Spinal cord (tissue), 10 donors: ENCODE measurements around the gene AFF3. TPM values are rescaled to one million over a fixed set of nuclear protein-coding genes. Genes with fewer than 3 reads are reported as not detected.

ENCODE experiments used
- DNase-seq, 6 donors: peaks; one replicate each; pipeline versions ENCODE4 v3.0.0 to v3.0.0-alpha.2; 2013 to 2015; ENCODE audit warnings: low spot score in 6 of 6, low read depth in 4 of 6
- H3K27ac ChIP-seq: one replicate; pipeline ENCODE4 v1.5.1; 2013; ENCODE audit warnings: low read depth, low read length, control low read depth
- H3K27me3 ChIP-seq: one replicate; pipeline ENCODE4 v1.6.1; 2013; ENCODE audit warnings: low read length; ENCODE audit not compliant: control insufficient read depth, insufficient read depth
- H3K36me3 ChIP-seq: one replicate; pipeline ENCODE4 v1.6.1; 2013; ENCODE audit warnings: low read length; ENCODE audit not compliant: control insufficient read depth, insufficient read depth
- H3K4me1 ChIP-seq: one replicate; pipeline ENCODE4 v1.6.1; 2013; ENCODE audit warnings: low read length; ENCODE audit not compliant: control insufficient read depth, insufficient read depth
- H3K4me3 ChIP-seq: one replicate; pipeline ENCODE4 v1.5.1; 2013; ENCODE audit warnings: low read depth, low read length, control low read depth
- H3K9me3 ChIP-seq: one replicate; pipeline ENCODE4 v1.6.1; 2013; ENCODE audit warnings: low read length; ENCODE audit not compliant: control insufficient read depth, insufficient read depth
- WGBS: methylation state at CpG from one replicate; pipeline ENCODE4 v1.1.5; 2013; ENCODE audit warnings: missing lambda C conversion rate; ENCODE audit not compliant: insufficient coverage; 5-methylcytosine and 5-hydroxymethylcytosine counted together
- polyA plus RNA-seq, 2 donors: library from polyadenylated mRNA; unstranded; fragments of 120-200 nt; gene quantifications; one replicate each; pipeline ENCODE4 v1.2.1, GENCODE V29; 2013; ENCODE audit not compliant: insufficient read length in 2 of 2
- total RNA-seq, 2 donors: library from RNA; depleted of rRNA in 1 of 2; stranded (reverse); fragments of 120-200 nt in 1 of 2; fragments of >200 nt in 1 of 2; gene quantifications; one replicate each; pipeline versions ENCODE4 v1.2.3 to v1.2.4, GENCODE V29; 2013 to 2014
- donor health status: healthy.

Gene AFF3
- total and polyA plus RNA-seq, 4 donors: 31.5 to 44.6 (median 42.4) TPM

DNA sequence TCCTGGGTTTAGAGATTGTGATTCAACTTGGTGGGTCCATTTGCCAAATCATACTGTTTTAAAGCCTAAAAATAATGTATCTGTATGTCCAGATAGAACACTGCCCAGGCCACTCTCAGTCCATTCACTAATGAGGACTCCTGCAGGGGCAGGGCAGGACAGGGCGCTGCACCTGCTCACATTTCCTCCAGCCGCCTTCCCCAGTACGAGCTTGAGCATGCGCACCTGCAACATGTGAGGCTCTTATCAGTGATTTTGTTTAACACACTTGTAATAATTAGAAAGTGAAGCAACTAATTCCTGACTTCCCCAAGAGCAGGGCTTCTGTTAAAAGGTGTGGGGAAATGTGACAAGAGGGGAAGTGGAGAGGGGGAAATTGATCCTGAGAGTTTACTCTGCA is 89.7 kb downstream of the AFF3 start:
- WGBS: 100% methylated on average over 1 of the region's 4 CpGs
- Histone ChIP-seq H3K4me1 (peaks cover 4% of the 10 kb centered on the region), H3K9me3 (no peaks in the 10 kb centered on the region), H3K36me3 (no peaks in the 10 kb centered on the region), H3K27me3 (no peaks in the 10 kb centered on the region), H3K27ac (no peak overlapping the region), H3K4me3 (no peak overlapping the region)
- no peak for DNase-seq

GRCh38 chr2:100051253-100051652 is 91.1 kb downstream of the AFF3 start:
- H3K27ac ChIP-seq: no peak overlapping the region
- DNase-seq: no peak
- no peaks in the 10 kb centered on the region for H3K9me3 ChIP-seq
- no peaks in the 10 kb centered on the region for H3K36me3 ChIP-seq
- WGBS: no CpG with 5 or more reads among the region's 5 CpGs
- no peaks in the 10 kb centered on the region for H3K27me3 ChIP-seq
- no peak overlapping the region for H3K4me3 ChIP-seq
- H3K4me1 ChIP-seq: peaks cover 3% of the 10 kb centered on the region

DNA sequence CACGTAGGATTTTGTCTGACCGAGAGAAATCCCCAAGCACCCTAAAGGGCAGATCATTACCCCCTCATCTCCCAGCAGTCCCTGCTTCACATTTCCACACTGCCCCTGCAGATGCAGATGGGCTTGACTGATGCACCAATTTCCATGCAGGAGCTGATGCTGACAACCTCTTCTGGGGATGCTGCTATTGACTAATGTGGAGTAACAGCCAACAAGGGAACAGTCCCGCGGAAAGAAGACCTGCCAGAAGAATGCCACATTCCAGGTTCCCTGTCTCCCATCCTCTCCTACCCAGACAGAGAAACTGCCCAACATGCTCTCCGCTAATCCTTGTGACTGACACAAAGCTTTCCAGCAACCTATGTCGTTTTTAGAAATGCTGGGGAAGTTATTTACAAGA is 91.7 kb downstream of the AFF3 start:
- peak in 1 of 6 donors; percentile 53 for DNase-seq
- Histone ChIP-seq H3K36me3 (no peaks in the 10 kb centered on the region), H3K27ac (no peak overlapping the region), H3K4me1 (peaks cover 3% of the 10 kb centered on the region), H3K27me3 (no peaks in the 10 kb centered on the region), H3K4me3 (no peak overlapping the region), H3K9me3 (no peaks in the 10 kb centered on the region)
- 71% methylated on average over 2 of the region's 6 CpGs for WGBS

GRCh38 chr2:100046961-100047947 is 95.1 kb downstream of the AFF3 start:
- H3K36me3 ChIP-seq: no peaks in the 10 kb centered on the region
- peaks cover 18% of the 10 kb centered on the region for H3K4me1 ChIP-seq
- H3K27me3 ChIP-seq: no peaks in the 10 kb centered on the region
- H3K27ac ChIP-seq: no peak overlapping the region
- WGBS: 78% methylated on average over 10 of the region's 15 CpGs
- no peaks in the 10 kb centered on the region for H3K9me3 ChIP-seq
- peak in 1 of 6 donors; percentile 62 for DNase-seq
- no peak overlapping the region for H3K4me3 ChIP-seq

- H3K36me3 ChIP-seq: no peaks in the 10 kb centered on the region
- peaks cover 23% of the 10 kb centered on the region for H3K4me1 ChIP-seq
- peak in 1 of 6 donors; percentile 49 for DNase-seq
- 64% methylated on average over 8 of the region's 9 CpGs for WGBS
- no peaks in the 10 kb centered on the region for H3K9me3 ChIP-seq
- no peak overlapping the region for H3K27ac ChIP-seq
- no peak overlapping the region for H3K4me3 ChIP-seq
- H3K27me3 ChIP-seq: no peaks in the 10 kb centered on the region
Measured at GRCh38 chr2:100045000-100045399, 97.4 kb downstream of the AFF3 start.

- WGBS: no CpG with 5 or more reads among the region's 8 CpGs
- H3K36me3 ChIP-seq: no peaks in the 10 kb centered on the region
- peak in 1 of 6 donors; percentile 47 for DNase-seq
- H3K27me3 ChIP-seq: no peaks in the 10 kb centered on the region
- peaks cover 23% of the 10 kb centered on the region for H3K4me1 ChIP-seq
- H3K27ac ChIP-seq: no peak overlapping the region
- H3K9me3 ChIP-seq: no peaks in the 10 kb centered on the region
- H3K4me3 ChIP-seq: no peak overlapping the region
Measured at GRCh38 chr2:100043891-100044255, 98.5 kb downstream of the AFF3 start.

- Histone ChIP-seq H3K4me3 (no peak overlapping the region), H3K27me3 (no peaks in the 10 kb centered on the region), H3K36me3 (no peaks in the 10 kb centered on the region), H3K9me3 (no peaks in the 10 kb centered on the region), H3K27ac (no peak overlapping the region), H3K4me1 (peaks cover 23% of the 10 kb centered on the region)
- DNase-seq: peak in 1 of 6 donors; percentile 85
- WGBS: 60% methylated on average over 1 of the region's 7 CpGs
Measured at GRCh38 chr2:100043081-100043890, 99.1 kb downstream of the AFF3 start.

GRCh38 chr2:100042562-100042961 is 99.8 kb downstream of the AFF3 start:
- H3K4me1 ChIP-seq: peaks cover 23% of the 10 kb centered on the region
- no peaks in the 10 kb centered on the region for H3K9me3 ChIP-seq
- WGBS: 80% methylated on average over 1 of the region's 3 CpGs
- H3K4me3 ChIP-seq: no peak overlapping the region
- no peak for DNase-seq
- H3K27ac ChIP-seq: no peak overlapping the region
- H3K36me3 ChIP-seq: no peaks in the 10 kb centered on the region
- no peaks in the 10 kb centered on the region for H3K27me3 ChIP-seq

DNA sequence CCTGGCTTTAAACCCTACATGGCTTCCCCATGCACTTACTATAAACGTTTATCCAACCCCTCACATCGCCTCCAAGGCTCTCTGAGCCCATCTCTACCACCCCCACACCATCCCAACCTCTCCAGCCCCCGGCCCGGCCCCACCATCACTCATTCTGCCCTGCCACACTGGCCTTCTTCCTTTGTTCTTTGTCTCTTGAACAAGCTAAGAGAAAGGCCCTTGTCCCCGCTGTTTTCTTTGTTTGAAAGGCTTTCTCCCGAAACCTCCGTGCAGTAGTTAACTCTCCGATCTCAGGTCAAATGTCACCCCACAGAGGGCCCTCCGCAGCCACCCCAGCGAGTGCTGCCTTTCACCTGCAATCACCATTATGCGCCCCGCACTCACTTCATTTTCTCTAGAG is 100.4 kb downstream of the AFF3 start:
- H3K4me1 ChIP-seq: peaks cover 21% of the 10 kb centered on the region
- 26% methylated on average over 8 of the region's 12 CpGs for WGBS
- H3K9me3 ChIP-seq: no peaks in the 10 kb centered on the region
- no peak overlapping the region for H3K4me3 ChIP-seq
- peak in 1 of 6 donors; percentile 37 for DNase-seq
- H3K36me3 ChIP-seq: no peaks in the 10 kb centered on the region
- H3K27ac ChIP-seq: no peak overlapping the region
- H3K27me3 ChIP-seq: no peaks in the 10 kb centered on the region
